ENCODE data around the gene IGIP. TPM values are rescaled to one million over a fixed set of nuclear protein-coding genes. Genes with fewer than 3 reads are reported as not detected.

Gene IGIP
- total and polyA plus RNA-seq, 4 donors: 9.6 to 34.4 (median 12.6) TPM

- H3K27me3 ChIP-seq (ENCODE audit: control insufficient read depth, insufficient read depth, low read length): no peaks in the 10 kb centered on the region
- 100% methylated on average over 1 of the region's 1 CpG for WGBS (ENCODE audit: insufficient coverage)
- no peaks in the 10 kb centered on the region for H3K36me3 ChIP-seq (ENCODE audit: control insufficient read depth, insufficient read depth, low read length)
- no peak overlapping the region for H3K4me3 ChIP-seq (ENCODE audit: low read depth, low read length)
- H3K4me1 ChIP-seq (ENCODE audit: control insufficient read depth, insufficient read depth, low read length): peaks cover 3% of the 10 kb centered on the region
- no peaks in the 10 kb centered on the region for H3K9me3 ChIP-seq (ENCODE audit: control insufficient read depth, insufficient read depth, low read length)
- no peak overlapping the region for H3K27ac ChIP-seq (ENCODE audit: low read depth, low read length)
- no peak for DNase-seq (ENCODE audit: low read depth in 4 of 6, low spot score in 6 of 6)
Measured at GRCh38 chr5:140169410-140169809, 43.7 kb downstream of the IGIP start.

GRCh38 chr5:140172483-140172882, 46.7 kb downstream of the IGIP start:
- no peaks in the 10 kb centered on the region for H3K36me3 ChIP-seq (ENCODE audit: control insufficient read depth, insufficient read depth, low read length)
- no peak for DNase-seq (ENCODE audit: low read depth in 4 of 6, low spot score in 6 of 6)
- no peaks in the 10 kb centered on the region for H3K9me3 ChIP-seq (ENCODE audit: control insufficient read depth, insufficient read depth, low read length)
- H3K4me3 ChIP-seq (ENCODE audit: low read depth, low read length): no peak overlapping the region
- 100% methylated on average over 1 of the region's 2 CpGs for WGBS (ENCODE audit: insufficient coverage)
- peaks cover 16% of the 10 kb centered on the region for H3K4me1 ChIP-seq (ENCODE audit: control insufficient read depth, insufficient read depth, low read length)
- no peaks in the 10 kb centered on the region for H3K27me3 ChIP-seq (ENCODE audit: control insufficient read depth, insufficient read depth, low read length)
- H3K27ac ChIP-seq (ENCODE audit: low read depth, low read length): no peak overlapping the region

DNA sequence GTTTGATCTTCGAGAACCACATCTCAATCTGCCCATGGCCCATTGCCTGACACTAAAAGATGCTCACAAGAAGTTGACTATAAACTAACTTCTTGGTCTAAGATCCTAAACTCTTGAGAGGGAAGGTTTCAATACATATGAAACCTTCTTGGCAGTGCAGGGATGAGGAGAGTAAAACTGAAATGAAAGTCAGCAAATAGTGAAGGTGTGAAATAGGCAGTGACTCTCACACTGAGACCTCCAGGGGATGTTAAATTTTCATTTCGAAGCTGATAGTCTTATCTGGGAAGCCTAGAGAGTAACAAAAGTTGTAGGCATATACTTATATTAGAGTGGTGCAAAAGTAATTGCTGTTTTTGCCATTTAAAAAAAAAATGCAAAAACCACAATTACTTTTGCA, 48.3 kb downstream of the IGIP start:
- WGBS (ENCODE audit: insufficient coverage): no CpG with 5 or more reads among the region's 2 CpGs
- Histone ChIP-seq H3K27me3 (ENCODE audit: control insufficient read depth, insufficient read depth, low read length) (no peaks in the 10 kb centered on the region), H3K9me3 (ENCODE audit: control insufficient read depth, insufficient read depth, low read length) (no peaks in the 10 kb centered on the region), H3K4me3 (ENCODE audit: low read depth, low read length) (no peak overlapping the region), H3K36me3 (ENCODE audit: control insufficient read depth, insufficient read depth, low read length) (no peaks in the 10 kb centered on the region), H3K27ac (ENCODE audit: low read depth, low read length) (peak overlapping the region; percentile 84), H3K4me1 (ENCODE audit: control insufficient read depth, insufficient read depth, low read length) (peaks cover 16% of the 10 kb centered on the region)
- no peak for DNase-seq (ENCODE audit: low read depth in 4 of 6, low spot score in 6 of 6)

DNA sequence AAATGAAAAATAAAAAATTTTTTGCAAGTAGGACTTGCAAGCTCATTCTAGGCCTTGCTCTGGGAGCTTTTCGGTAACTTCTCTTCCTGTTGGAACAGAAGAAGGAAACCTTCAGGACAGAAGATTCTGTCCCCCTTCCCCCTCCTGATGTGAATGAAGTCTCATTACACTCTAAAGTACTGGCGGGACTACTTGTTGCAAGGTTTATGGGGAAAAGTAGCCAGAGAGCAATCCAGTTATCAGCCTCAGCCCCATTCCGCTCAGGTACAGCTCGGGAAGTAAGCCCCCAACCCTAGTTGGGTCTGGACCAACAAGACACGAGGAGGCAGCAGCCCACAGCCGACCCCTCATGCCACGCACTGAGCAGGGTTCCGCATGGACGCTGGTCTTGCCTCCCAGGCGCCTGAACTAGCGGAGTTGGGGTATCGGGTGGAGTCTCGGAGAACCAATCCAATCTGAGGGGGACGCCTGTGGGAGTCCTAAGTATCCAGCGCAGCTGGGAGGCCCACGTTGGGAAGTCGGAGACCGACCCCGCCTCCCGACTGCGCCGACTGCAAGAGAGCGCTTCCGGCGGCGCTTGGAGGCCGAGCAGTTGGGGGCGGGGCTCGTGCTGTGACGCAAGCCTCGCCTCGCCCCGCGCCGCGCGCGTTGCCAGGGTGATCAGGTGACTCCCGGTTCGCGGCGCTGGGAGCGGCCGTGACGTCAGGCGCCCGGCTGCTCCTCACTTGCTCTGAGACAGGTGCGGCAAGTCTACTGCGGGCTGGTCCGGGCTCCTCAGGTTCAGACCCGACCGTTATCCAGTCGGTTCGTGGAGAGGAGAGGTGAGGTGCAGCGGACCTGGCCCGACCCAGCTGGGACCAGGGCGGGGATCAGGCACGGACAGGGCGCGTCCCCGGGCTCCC, 49.0 kb downstream of the IGIP start, which contains the start of gene CYSTM1:
TSS of gene CYSTM1 (plus strand) at position 724 of the 902 bp plus-strand sequence. CDS start 19,278 bp downstream, outside the sequence.
- no peaks in the 10 kb centered on the region for H3K36me3 ChIP-seq (ENCODE audit: control insufficient read depth, insufficient read depth, low read length)
- peak within 1 kb of the TSS; percentile 84 for H3K27ac ChIP-seq (ENCODE audit: low read depth, low read length)
- H3K9me3 ChIP-seq (ENCODE audit: control insufficient read depth, insufficient read depth, low read length): no peaks in the 10 kb centered on the region
- no peaks in the 10 kb centered on the region for H3K27me3 ChIP-seq (ENCODE audit: control insufficient read depth, insufficient read depth, low read length)
- peaks cover 16% of the 10 kb centered on the region for H3K4me1 ChIP-seq (ENCODE audit: control insufficient read depth, insufficient read depth, low read length)
- peak; percentile 84 to 98 (median 90) for DNase-seq (ENCODE audit: low read depth in 4 of 6, low spot score in 6 of 6)
- peak within 1 kb of the TSS; percentile 87 for H3K4me3 ChIP-seq (ENCODE audit: low read depth, low read length)
- under 1% methylated on average over 59 of the region's 61 CpGs for WGBS (ENCODE audit: insufficient coverage)

GRCh38 chr5:140175367-140176030, 49.8 kb downstream of the IGIP start:
- peak in 4 of 6 donors; percentile 20 to 76 (median 46) for DNase-seq (ENCODE audit: low read depth in 4 of 6, low spot score in 6 of 6)
- H3K27me3 ChIP-seq (ENCODE audit: control insufficient read depth, insufficient read depth, low read length): no peaks in the 10 kb centered on the region
- peak overlapping the region; percentile 84 for H3K27ac ChIP-seq (ENCODE audit: low read depth, low read length)
- H3K4me1 ChIP-seq (ENCODE audit: control insufficient read depth, insufficient read depth, low read length): peaks cover 16% of the 10 kb centered on the region
- no peaks in the 10 kb centered on the region for H3K9me3 ChIP-seq (ENCODE audit: control insufficient read depth, insufficient read depth, low read length)
- under 1% methylated on average over 58 of the region's 58 CpGs for WGBS (ENCODE audit: insufficient coverage)
- no peaks in the 10 kb centered on the region for H3K36me3 ChIP-seq (ENCODE audit: control insufficient read depth, insufficient read depth, low read length)
- peak overlapping the region; percentile 87 for H3K4me3 ChIP-seq (ENCODE audit: low read depth, low read length)

DNA sequence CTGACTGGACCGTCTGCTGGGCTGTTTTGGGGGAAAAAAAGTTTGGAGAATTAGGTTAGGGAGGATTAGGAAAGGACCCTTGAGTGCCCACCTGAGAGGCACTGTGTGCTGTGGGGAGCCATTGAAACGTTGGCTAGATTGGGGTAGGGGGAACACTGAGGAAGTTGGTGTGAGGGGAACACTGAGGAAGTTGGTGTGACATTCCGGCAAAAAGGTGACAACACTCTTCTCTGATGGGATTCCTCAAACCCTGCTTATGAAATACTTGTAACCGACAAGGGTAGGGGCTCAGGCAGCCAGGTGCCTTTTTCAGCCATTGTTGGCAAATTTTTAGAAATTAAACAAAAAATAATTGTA, 50.3 kb downstream of the IGIP start:
- no peaks in the 10 kb centered on the region for H3K9me3 ChIP-seq (ENCODE audit: control insufficient read depth, insufficient read depth, low read length)
- H3K27ac ChIP-seq (ENCODE audit: low read depth, low read length): peak overlapping the region; percentile 84
- peaks cover 16% of the 10 kb centered on the region for H3K4me1 ChIP-seq (ENCODE audit: control insufficient read depth, insufficient read depth, low read length)
- DNase-seq (ENCODE audit: low read depth in 4 of 6, low spot score in 6 of 6): no peak
- H3K36me3 ChIP-seq (ENCODE audit: control insufficient read depth, insufficient read depth, low read length): no peaks in the 10 kb centered on the region
- peak overlapping the region; percentile 87 for H3K4me3 ChIP-seq (ENCODE audit: low read depth, low read length)
- H3K27me3 ChIP-seq (ENCODE audit: control insufficient read depth, insufficient read depth, low read length): no peaks in the 10 kb centered on the region
- 0% methylated on average over 2 of the region's 4 CpGs for WGBS (ENCODE audit: insufficient coverage)

DNA sequence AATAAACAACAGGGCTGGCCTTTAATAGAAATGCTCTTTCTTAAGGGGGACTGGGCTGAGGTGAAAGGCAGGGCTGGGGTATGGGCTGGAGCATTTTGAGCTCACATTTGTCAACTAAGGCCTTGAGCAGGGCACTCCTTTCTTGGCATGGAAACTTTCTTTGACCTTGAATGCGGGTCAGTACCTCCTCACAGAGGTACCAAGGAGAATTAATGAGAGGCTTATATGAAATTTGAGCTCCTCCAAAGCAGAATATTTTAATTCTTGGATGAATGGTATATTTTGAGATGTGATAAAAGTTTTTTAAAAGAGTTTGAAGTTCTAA, 52.3 kb downstream of the IGIP start:
- no CpG with 5 or more reads among the region's 1 CpG for WGBS (ENCODE audit: insufficient coverage)
- no peak overlapping the region for H3K27ac ChIP-seq (ENCODE audit: low read depth, low read length)
- DNase-seq (ENCODE audit: low read depth in 4 of 6, low spot score in 6 of 6): no peak
- peaks cover 21% of the 10 kb centered on the region for H3K4me1 ChIP-seq (ENCODE audit: control insufficient read depth, insufficient read depth, low read length)
- H3K9me3 ChIP-seq (ENCODE audit: control insufficient read depth, insufficient read depth, low read length): no peaks in the 10 kb centered on the region
- H3K4me3 ChIP-seq (ENCODE audit: low read depth, low read length): no peak overlapping the region
- H3K27me3 ChIP-seq (ENCODE audit: control insufficient read depth, insufficient read depth, low read length): no peaks in the 10 kb centered on the region
- H3K36me3 ChIP-seq (ENCODE audit: control insufficient read depth, insufficient read depth, low read length): no peaks in the 10 kb centered on the region

DNA sequence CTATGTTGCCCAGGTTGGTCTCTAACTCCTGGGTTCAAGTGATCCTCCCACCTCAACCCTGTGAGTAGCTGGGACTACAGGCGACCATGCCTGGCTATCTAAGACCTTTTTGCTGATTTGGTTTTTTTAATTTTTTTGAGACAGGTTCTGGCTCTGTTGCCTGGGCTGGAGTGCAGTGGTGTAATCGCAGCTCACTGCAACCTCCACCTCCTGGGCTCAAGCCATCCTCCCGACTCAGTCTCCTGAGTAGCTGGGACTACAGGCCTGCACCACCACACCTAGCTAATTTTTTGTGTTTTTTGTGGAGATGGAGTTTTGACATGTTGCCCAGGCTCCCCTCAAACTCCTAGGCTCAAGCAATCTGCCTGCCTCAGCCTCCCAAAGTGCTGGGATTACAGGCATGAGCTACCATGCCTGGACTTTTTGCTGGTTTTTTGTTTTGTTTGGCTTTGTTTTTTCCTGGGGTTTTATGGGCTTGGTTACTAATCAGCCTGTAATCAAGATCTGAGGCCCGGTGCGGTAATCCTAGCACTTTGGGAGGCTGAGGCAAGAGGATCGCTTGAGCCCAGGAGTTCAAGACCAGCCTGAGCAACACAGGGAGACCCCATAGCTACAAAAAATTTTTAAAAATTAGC, 52.9 kb downstream of the IGIP start:
- Histone ChIP-seq H3K4me1 (ENCODE audit: control insufficient read depth, insufficient read depth, low read length) (peaks cover 21% of the 10 kb centered on the region), H3K36me3 (ENCODE audit: control insufficient read depth, insufficient read depth, low read length) (no peaks in the 10 kb centered on the region), H3K27me3 (ENCODE audit: control insufficient read depth, insufficient read depth, low read length) (no peaks in the 10 kb centered on the region), H3K4me3 (ENCODE audit: low read depth, low read length) (no peak overlapping the region), H3K27ac (ENCODE audit: low read depth, low read length) (no peak overlapping the region), H3K9me3 (ENCODE audit: control insufficient read depth, insufficient read depth, low read length) (no peaks in the 10 kb centered on the region)
- WGBS (ENCODE audit: insufficient coverage): 58% methylated on average over 3 of the region's 6 CpGs
- no peak for DNase-seq (ENCODE audit: low read depth in 4 of 6, low spot score in 6 of 6)

All from spinal cord (tissue), 10 donors.